ENCODE data around the gene GOLIM4.

GOLIM4 gene

GRCh38 chr3:168081856-168082255, 13.9 kb downstream of the GOLIM4 start:
- no peaks in the 10 kb centered on the region for H3K27me3 ChIP-seq (ENCODE audit: control insufficient read depth, insufficient read depth, low read length)
- no peaks in the 10 kb centered on the region for H3K4me1 ChIP-seq (ENCODE audit: control insufficient read depth, insufficient read depth, low read length)
- no peak overlapping the region for H3K27ac ChIP-seq (ENCODE audit: low read depth, low read length)
- no peak overlapping the region for H3K9ac ChIP-seq (ENCODE audit: low read length)
- H3K4me3 ChIP-seq (ENCODE audit: low read length) = no peak overlapping the region
- no peaks in the 10 kb centered on the region for H3K36me3 ChIP-seq (ENCODE audit: control insufficient read depth, insufficient read depth, low read length)

GRCh38 chr3:168081171-168081771, 14.5 kb downstream of the GOLIM4 start:
- no peaks in the 10 kb centered on the region for H3K27me3 ChIP-seq (ENCODE audit: control insufficient read depth, insufficient read depth, low read length)
- no peaks in the 10 kb centered on the region for H3K36me3 ChIP-seq (ENCODE audit: control insufficient read depth, insufficient read depth, low read length)
- no peaks in the 10 kb centered on the region for H3K4me1 ChIP-seq (ENCODE audit: control insufficient read depth, insufficient read depth, low read length)
- H3K4me3 ChIP-seq (ENCODE audit: low read length) = no peak overlapping the region
- no peak overlapping the region for H3K27ac ChIP-seq (ENCODE audit: low read depth, low read length)
- H3K9ac ChIP-seq (ENCODE audit: low read length) = no peak overlapping the region

- Histone ChIP-seq H3K36me3 (ENCODE audit: control insufficient read depth, insufficient read depth, low read length) (no peaks in the 10 kb centered on the region), H3K4me1 (ENCODE audit: control insufficient read depth, insufficient read depth, low read length) (no peaks in the 10 kb centered on the region), H3K9ac (ENCODE audit: low read length) (no peak overlapping the region), H3K4me3 (ENCODE audit: low read length) (no peak overlapping the region), H3K27ac (ENCODE audit: low read depth, low read length) (no peak overlapping the region), H3K27me3 (ENCODE audit: control insufficient read depth, insufficient read depth, low read length) (no peaks in the 10 kb centered on the region)
Measured at GRCh38 chr3:168080499-168081170, 15.1 kb downstream of the GOLIM4 start.

GRCh38 chr3:168080022-168080421, 15.7 kb downstream of the GOLIM4 start:
- no peak overlapping the region for H3K4me3 ChIP-seq (ENCODE audit: low read length)
- H3K27ac ChIP-seq (ENCODE audit: low read depth, low read length) = no peak overlapping the region
- H3K9ac ChIP-seq (ENCODE audit: low read length) = no peak overlapping the region
- no peaks in the 10 kb centered on the region for H3K27me3 ChIP-seq (ENCODE audit: control insufficient read depth, insufficient read depth, low read length)
- no peaks in the 10 kb centered on the region for H3K4me1 ChIP-seq (ENCODE audit: control insufficient read depth, insufficient read depth, low read length)
- H3K36me3 ChIP-seq (ENCODE audit: control insufficient read depth, insufficient read depth, low read length) = no peaks in the 10 kb centered on the region

GRCh38 chr3:168077091-168077490, 18.6 kb downstream of the GOLIM4 start:
- no peaks in the 10 kb centered on the region for H3K27me3 ChIP-seq (ENCODE audit: control insufficient read depth, insufficient read depth, low read length)
- no peak overlapping the region for H3K9ac ChIP-seq (ENCODE audit: low read length)
- H3K36me3 ChIP-seq (ENCODE audit: control insufficient read depth, insufficient read depth, low read length) = no peaks in the 10 kb centered on the region
- H3K4me1 ChIP-seq (ENCODE audit: control insufficient read depth, insufficient read depth, low read length) = peaks cover under 1% of the 10 kb centered on the region
- no peak overlapping the region for H3K27ac ChIP-seq (ENCODE audit: low read depth, low read length)
- no peak overlapping the region for H3K4me3 ChIP-seq (ENCODE audit: low read length)

GRCh38 chr3:168073842-168074605, 21.7 kb downstream of the GOLIM4 start:
- no peak overlapping the region for H3K4me3 ChIP-seq (ENCODE audit: low read length)
- no peaks in the 10 kb centered on the region for H3K36me3 ChIP-seq (ENCODE audit: control insufficient read depth, insufficient read depth, low read length)
- H3K9ac ChIP-seq (ENCODE audit: low read length) = no peak overlapping the region
- peaks cover 2% of the 10 kb centered on the region for H3K4me1 ChIP-seq (ENCODE audit: control insufficient read depth, insufficient read depth, low read length)
- H3K27me3 ChIP-seq (ENCODE audit: control insufficient read depth, insufficient read depth, low read length) = no peaks in the 10 kb centered on the region
- H3K27ac ChIP-seq (ENCODE audit: low read depth, low read length) = no peak overlapping the region

GRCh38 chr3:168072323-168072650, 23.4 kb downstream of the GOLIM4 start:
- Histone ChIP-seq H3K9ac (ENCODE audit: low read length) (no peak overlapping the region), H3K4me1 (ENCODE audit: control insufficient read depth, insufficient read depth, low read length) (peaks cover 2% of the 10 kb centered on the region), H3K4me3 (ENCODE audit: low read length) (no peak overlapping the region), H3K36me3 (ENCODE audit: control insufficient read depth, insufficient read depth, low read length) (no peaks in the 10 kb centered on the region), H3K27me3 (ENCODE audit: control insufficient read depth, insufficient read depth, low read length) (no peaks in the 10 kb centered on the region), H3K27ac (ENCODE audit: low read depth, low read length) (no peak overlapping the region)

- Histone ChIP-seq H3K4me3 (ENCODE audit: low read length) (no peak overlapping the region), H3K4me1 (ENCODE audit: control insufficient read depth, insufficient read depth, low read length) (peaks cover 2% of the 10 kb centered on the region), H3K27me3 (ENCODE audit: control insufficient read depth, insufficient read depth, low read length) (no peaks in the 10 kb centered on the region), H3K36me3 (ENCODE audit: control insufficient read depth, insufficient read depth, low read length) (no peaks in the 10 kb centered on the region), H3K27ac (ENCODE audit: low read depth, low read length) (no peak overlapping the region), H3K9ac (ENCODE audit: low read length) (no peak overlapping the region)
Measured at GRCh38 chr3:168071591-168072322, 24.0 kb downstream of the GOLIM4 start.

- no peak overlapping the region for H3K4me3 ChIP-seq (ENCODE audit: low read length)
- H3K36me3 ChIP-seq (ENCODE audit: control insufficient read depth, insufficient read depth, low read length) = no peaks in the 10 kb centered on the region
- peaks cover 2% of the 10 kb centered on the region for H3K4me1 ChIP-seq (ENCODE audit: control insufficient read depth, insufficient read depth, low read length)
- no peak overlapping the region for H3K27ac ChIP-seq (ENCODE audit: low read depth, low read length)
- H3K27me3 ChIP-seq (ENCODE audit: control insufficient read depth, insufficient read depth, low read length) = no peaks in the 10 kb centered on the region
- no peak overlapping the region for H3K9ac ChIP-seq (ENCODE audit: low read length)
Measured at GRCh38 chr3:168070919-168071318, 24.8 kb downstream of the GOLIM4 start.

GRCh38 chr3:168068346-168068745, 27.4 kb downstream of the GOLIM4 start:
- Histone ChIP-seq H3K4me1 (ENCODE audit: control insufficient read depth, insufficient read depth, low read length) (peaks cover 2% of the 10 kb centered on the region), H3K27ac (ENCODE audit: low read depth, low read length) (no peak overlapping the region), H3K4me3 (ENCODE audit: low read length) (no peak overlapping the region), H3K9ac (ENCODE audit: low read length) (no peak overlapping the region), H3K36me3 (ENCODE audit: control insufficient read depth, insufficient read depth, low read length) (no peaks in the 10 kb centered on the region), H3K27me3 (ENCODE audit: control insufficient read depth, insufficient read depth, low read length) (no peaks in the 10 kb centered on the region)

- Histone ChIP-seq H3K9ac (ENCODE audit: low read length) (no peak overlapping the region), H3K27me3 (ENCODE audit: control insufficient read depth, insufficient read depth, low read length) (no peaks in the 10 kb centered on the region), H3K4me3 (ENCODE audit: low read length) (no peak overlapping the region), H3K4me1 (ENCODE audit: control insufficient read depth, insufficient read depth, low read length) (no peaks in the 10 kb centered on the region), H3K36me3 (ENCODE audit: control insufficient read depth, insufficient read depth, low read length) (no peaks in the 10 kb centered on the region), H3K27ac (ENCODE audit: low read depth, low read length) (no peak overlapping the region)
Measured at GRCh38 chr3:168066882-168067281, 28.8 kb downstream of the GOLIM4 start.

GRCh38 chr3:168065569-168065968, 30.2 kb downstream of the GOLIM4 start:
- Histone ChIP-seq H3K27ac (ENCODE audit: low read depth, low read length) (no peak overlapping the region), H3K4me1 (ENCODE audit: control insufficient read depth, insufficient read depth, low read length) (no peaks in the 10 kb centered on the region), H3K4me3 (ENCODE audit: low read length) (no peak overlapping the region), H3K36me3 (ENCODE audit: control insufficient read depth, insufficient read depth, low read length) (no peaks in the 10 kb centered on the region), H3K9ac (ENCODE audit: low read length) (no peak overlapping the region), H3K27me3 (ENCODE audit: control insufficient read depth, insufficient read depth, low read length) (no peaks in the 10 kb centered on the region)
